ENCODE measurements around the gene COQ10A. TPM values are rescaled to one million over a fixed set of nuclear protein-coding genes. Genes with fewer than 3 reads are reported as not detected.

Gene COQ10A
- total RNA-seq, 4 donors from 2014 or later, result 17.7 to 90.1 (median 54.5) TPM

GRCh38 chr12:56304276-56304675 is 37.5 kb downstream of the COQ10A start:
- TF ChIP-seq POLR2A (IDR thresholded peaks at IDR 0.05) (no peak), CTCF (IDR thresholded peaks at IDR 0.05 in 4 of 5, conservative IDR thresholded peaks at IDR 0.05 in 1 of 5) (no peak)
- DNase-seq (no peak), ATAC-seq (no peak)
- Histone ChIP-seq H3K9me3 (no peaks in the 10 kb centered on the region), H3K4me3 (no peak overlapping the region), H3K36me3 (peaks cover 0 to 27% of the 10 kb centered on the region in 2 donors), H3K4me1 (peaks cover 27 to 30% of the 10 kb centered on the region in 2 donors), H3K27ac (peak overlapping the region in 1 of 4 donors; percentile 97), H3K27me3 (no peaks in the 10 kb centered on the region)
- intact Hi-C loops (cut with DNase I; ENCODE audit: low total_unique reads) (no loop called here), in situ Hi-C loops (cut with MboI; ENCODE audit: low sequenced_read_pairs in 4 of 4) (no loop called here)

GRCh38 chr12:56304872-56305590 is 38.3 kb downstream of the COQ10A start:
- intact Hi-C loops (cut with DNase I; ENCODE audit: low total_unique reads), result no loop called here
- H3K27me3 ChIP-seq, result no peaks in the 10 kb centered on the region
- no peak for ATAC-seq

GRCh38 chr12:56307221-56307965 is 40.7 kb downstream of the COQ10A start:
- intact Hi-C loops (cut with DNase I; ENCODE audit: low total_unique reads) (no loop called here), in situ Hi-C loops (cut with MboI; ENCODE audit: low sequenced_read_pairs in 4 of 4) (no loop called here)
- Histone ChIP-seq H3K4me1 (peaks cover 8 to 9% of the 10 kb centered on the region in 2 donors), H3K36me3 (peaks cover 0 to 50% of the 10 kb centered on the region in 2 donors), H3K4me3 (no peak overlapping the region), H3K27me3 (no peaks in the 10 kb centered on the region), H3K9me3 (no peaks in the 10 kb centered on the region), H3K27ac (no peak overlapping the region)
- no peak for TF ChIP-seq CTCF (IDR thresholded peaks at IDR 0.05 in 4 of 5, conservative IDR thresholded peaks at IDR 0.05 in 1 of 5)
- TF ChIP-seq POLR2A (IDR thresholded peaks at IDR 0.05), result no peak
- DNase-seq, result no peak
- no peak for ATAC-seq

More at GRCh38 chr12:56304872-56305590, 38.3 kb downstream of the COQ10A start:
- no peaks in the 10 kb centered on the region for H3K9me3 ChIP-seq
- H3K27ac ChIP-seq, result peak overlapping the region in 1 of 4 donors; percentile 97
- in situ Hi-C loops (cut with MboI; ENCODE audit: low sequenced_read_pairs in 4 of 4), result no loop called here
- H3K4me1 ChIP-seq, result peaks cover 26 to 27% of the 10 kb centered on the region in 2 donors
- H3K36me3 ChIP-seq, result peaks cover 0 to 34% of the 10 kb centered on the region in 2 donors
- no peak for DNase-seq
- TF ChIP-seq CTCF (IDR thresholded peaks at IDR 0.05 in 4 of 5, conservative IDR thresholded peaks at IDR 0.05 in 1 of 5) (no peak), POLR2A (IDR thresholded peaks at IDR 0.05) (no peak)
- H3K4me3 ChIP-seq, result no peak overlapping the region

GRCh38 chr12:56308714-56309113 is 42.0 kb downstream of the COQ10A start:
- H3K4me3 ChIP-seq, result no peak overlapping the region
- DNase-seq (no peak), ATAC-seq (no peak)
- no peaks in the 10 kb centered on the region for H3K27me3 ChIP-seq
- H3K36me3 ChIP-seq, result peaks cover 0 to 57% of the 10 kb centered on the region in 2 donors
- intact Hi-C loops (cut with DNase I; ENCODE audit: low total_unique reads), result no loop called here
- TF ChIP-seq CTCF (IDR thresholded peaks at IDR 0.05 in 4 of 5, conservative IDR thresholded peaks at IDR 0.05 in 1 of 5), result no peak
- TF ChIP-seq POLR2A (IDR thresholded peaks at IDR 0.05), result no peak
- in situ Hi-C loops (cut with MboI; ENCODE audit: low sequenced_read_pairs in 4 of 4), result no loop called here
- no peaks in the 10 kb centered on the region for H3K9me3 ChIP-seq
- H3K4me1 ChIP-seq, result no peaks in the 10 kb centered on the region
- H3K27ac ChIP-seq, result no peak overlapping the region

Data from gastrocnemius medialis (tissue), 4 donors.